ENCODE measurements around the gene HMBS.
"Not testable (repeated sequence)": the region's sequence is repeated elsewhere in the genome, so short reads cannot be mapped to it uniquely, and the experiment has no call there.

HMBS gene

GRCh38 chr11:119101759-119102423 lies 17.2 kb downstream of the HMBS start, which contains the start of gene DPAGT1:
Gene DPAGT1 (minus strand): TSS chr11:119101853. CDS start chr11:119101655, 198 bp downstream.
- DNase-seq (ENCODE audit: low spot score) = peak; percentile 84

GRCh38 chr11:119103161-119103664 lies 18.5 kb downstream of the HMBS start:
- DNase-seq (ENCODE audit: low spot score) = not testable (repeated sequence)

DNA sequence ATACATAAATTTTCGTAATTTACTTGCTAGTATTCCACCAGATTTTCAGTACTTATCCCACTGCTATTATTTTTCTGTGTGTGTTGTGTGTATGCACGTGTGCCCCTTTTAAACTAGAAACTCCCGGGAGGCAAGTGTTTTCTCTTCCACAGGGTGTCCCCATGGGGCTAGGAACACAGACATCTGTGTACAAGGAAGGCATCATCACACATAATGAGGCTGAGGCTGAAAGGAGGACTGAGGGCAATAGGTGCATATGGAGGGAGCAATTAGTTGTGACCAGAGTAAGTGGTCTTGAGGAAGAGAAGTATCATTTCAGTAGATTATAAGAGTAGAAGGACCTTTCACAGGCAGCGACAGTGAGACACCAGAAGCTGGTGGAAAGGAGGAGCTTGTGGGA lies 19.1 kb downstream of the HMBS start:
- no peak for DNase-seq (ENCODE audit: low spot score)

- DNase-seq (ENCODE audit: low spot score) = peak; percentile 86
Measured at GRCh38 chr11:119106564-119107537, 22.2 kb downstream of the HMBS start, which contains the start of gene C2CD2L. Gene C2CD2L (plus strand): TSS chr11:119107344. CDS start chr11:119107742, 398 bp downstream.

DNA sequence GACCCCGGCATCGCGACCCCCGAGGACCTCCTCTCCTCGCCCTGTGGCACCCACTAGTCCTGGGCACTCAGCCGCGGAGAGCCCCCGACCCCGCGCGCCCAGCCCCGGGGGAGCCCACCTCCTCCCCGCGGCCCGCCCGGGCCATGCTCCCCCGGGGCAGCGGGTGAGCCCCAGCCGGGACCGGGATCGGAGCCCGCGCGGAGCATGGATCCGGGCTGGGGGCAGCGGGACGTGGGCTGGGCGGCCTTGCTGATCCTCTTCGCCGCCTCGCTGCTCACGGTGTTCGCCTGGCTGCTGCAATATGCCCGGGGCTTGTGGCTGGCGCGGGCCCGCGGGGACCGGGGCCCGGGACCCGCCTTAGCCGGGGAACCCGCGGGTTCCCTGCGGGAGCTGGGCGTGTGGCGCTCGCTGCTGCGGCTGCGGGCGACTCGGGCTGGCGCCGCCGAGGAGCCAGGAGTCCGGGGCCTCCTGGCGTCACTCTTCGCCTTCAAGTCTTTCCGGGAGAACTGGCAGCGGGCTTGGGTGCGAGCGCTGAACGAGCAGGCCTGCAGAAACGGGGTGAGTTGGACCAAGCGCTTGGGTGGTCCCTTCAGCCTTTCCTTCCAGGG lies 23.0 kb downstream of the HMBS start:
- no peak for DNase-seq (ENCODE audit: low spot score)

DNA sequence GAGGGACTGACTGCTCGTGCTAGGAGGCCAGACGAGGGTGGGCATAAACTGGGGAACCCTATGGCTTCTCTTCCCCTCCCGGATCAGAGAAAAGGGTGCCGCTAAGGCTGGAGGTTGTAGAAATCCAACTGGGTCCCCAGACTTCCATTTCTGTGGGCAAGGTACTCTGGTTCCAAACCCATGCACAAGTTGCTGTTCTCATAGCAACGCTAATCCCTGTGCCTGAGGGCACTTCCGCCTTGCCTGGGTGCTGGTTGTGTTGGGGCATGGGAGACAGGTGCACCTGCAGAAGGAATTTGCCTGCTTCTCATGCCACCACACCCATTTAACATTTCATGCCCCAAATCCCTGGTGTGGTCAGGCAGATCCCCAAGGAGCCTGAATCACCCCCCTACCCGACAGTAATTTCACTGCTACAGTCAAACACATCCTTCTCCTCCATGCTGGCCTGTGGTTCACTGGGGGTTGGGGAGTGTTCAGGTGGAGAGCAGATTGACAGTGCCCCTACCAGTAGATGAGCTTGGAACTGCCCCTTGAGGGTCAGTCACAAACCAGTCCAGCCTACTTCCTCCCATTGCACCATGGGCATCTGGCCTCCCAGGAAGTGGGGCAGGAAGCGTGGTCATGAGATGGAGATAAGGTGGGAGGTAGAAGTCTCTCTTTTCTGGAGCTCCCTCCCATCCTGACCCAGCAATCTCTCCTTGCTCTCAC lies 23.6 kb downstream of the HMBS start:
- no peak for DNase-seq (ENCODE audit: low spot score)

DNA sequence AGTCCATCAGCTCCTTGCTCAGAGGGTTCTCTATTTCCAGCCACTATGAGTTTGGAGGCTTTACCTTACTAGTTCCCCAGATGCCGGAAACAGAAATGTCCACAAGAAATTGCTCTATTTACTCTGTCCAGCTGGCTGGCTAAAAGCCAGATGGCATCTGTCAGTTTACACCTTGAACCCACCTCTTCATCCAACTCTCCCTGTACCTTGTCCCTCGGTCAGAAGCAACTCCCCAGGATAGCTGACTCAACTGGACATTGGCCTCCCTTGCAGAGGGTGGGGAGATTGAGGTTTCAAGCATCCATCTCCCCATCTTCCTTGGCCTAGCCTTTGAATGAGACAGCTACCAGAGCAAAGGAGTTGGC lies 24.2 kb downstream of the HMBS start:
- DNase-seq (ENCODE audit: low spot score) = no peak

DNA sequence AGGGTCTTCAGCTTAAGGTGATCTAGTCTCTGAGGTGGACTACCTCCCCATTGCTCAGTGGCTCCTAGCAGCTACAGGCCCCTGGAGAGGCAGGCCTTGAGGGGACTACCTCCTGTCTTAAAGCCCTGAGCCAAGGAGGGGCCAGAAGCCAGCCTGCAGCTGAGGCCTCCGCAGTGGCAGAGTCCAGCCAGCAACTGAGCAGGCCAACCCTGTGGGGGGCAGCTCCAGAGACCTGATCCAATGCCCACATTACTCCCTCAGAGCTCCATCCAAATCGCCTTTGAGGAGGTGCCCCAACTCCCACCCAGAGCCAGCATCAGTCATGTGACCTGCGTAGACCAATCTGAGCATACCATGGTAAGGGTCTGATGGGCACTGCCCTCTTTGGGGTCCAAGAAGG lies 25.2 kb downstream of the HMBS start:
- DNase-seq (ENCODE audit: low spot score) = no peak

DNA sequence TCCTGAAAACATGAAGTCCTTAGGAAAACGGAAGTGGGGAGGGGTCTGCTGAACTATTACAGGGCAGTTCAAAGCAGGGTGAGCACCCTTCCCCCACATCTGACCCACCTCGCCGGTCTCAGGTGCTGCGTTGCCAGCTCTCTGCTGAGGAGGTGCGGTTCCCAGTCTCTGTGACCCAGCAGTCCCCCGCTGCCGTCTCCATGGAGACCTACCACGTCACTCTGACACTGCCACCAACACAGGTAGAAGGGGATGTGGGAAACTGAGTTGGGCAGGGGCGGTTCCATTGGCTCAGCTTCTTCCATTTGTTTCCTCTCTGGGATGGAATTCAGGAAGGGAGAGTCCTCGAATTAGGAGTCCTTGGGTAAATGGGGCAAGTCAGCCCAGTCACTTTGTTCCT lies 25.8 kb downstream of the HMBS start:
- DNase-seq (ENCODE audit: low spot score) = no peak

DNA sequence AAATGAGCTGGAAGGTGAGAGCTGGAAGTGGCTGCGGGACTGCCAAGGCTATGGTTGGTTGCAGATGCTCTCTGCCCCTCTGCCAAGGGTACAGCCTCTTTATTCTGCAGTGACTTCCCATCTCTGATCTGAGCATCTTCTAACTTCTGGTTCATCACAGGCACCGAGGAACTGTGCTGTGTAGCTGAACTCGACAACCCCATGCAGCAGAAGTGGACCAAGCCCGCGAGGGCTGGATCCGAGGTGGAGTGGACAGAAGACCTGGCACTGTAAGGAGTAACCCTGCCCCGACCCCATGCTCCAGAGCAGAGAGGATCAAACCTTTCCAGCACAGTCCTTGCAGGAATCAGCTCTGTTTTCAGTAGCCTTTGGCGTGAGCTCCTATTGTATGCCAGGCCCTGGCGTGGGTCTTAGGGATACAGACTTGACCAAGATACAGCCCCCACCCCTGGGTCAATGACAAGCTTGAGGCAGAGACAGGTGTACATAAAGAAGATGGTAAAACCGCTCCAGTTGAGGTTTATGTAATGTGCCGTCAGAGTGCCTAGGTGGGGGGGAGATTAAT lies 26.8 kb downstream of the HMBS start:
- no peak for DNase-seq (ENCODE audit: low spot score)

DNA sequence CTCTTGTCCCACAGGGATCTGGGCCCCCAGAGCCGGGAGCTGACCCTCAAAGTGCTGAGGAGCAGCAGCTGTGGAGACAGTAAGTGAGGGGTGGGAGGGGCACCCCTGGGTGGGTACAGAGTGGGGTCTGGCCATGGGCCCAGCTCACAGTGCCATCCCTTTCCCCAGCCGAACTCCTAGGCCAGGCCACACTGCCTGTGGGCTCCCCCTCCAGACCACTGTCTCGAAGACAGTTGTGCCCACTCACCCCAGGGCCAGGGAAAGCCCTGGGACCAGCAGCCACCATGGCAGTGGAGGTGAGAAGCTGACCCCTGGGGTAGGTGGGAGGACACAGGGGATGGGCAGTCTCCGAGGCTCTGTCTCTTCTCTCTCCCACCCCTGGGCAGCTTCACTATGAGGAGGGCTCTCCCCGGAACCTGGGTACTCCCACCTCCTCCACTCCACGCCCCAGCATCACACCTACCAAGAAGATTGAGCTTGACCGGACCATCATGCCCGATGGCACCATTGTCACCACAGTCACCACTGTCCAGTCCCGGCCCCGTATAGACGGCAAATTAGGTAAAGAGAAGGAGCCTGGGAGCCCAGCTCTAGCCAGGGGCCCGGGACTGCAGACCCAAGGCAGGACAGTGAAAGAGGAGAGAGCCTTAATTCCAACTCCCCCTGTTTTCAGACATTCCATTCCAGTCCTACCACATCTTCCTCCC lies 27.8 kb downstream of the HMBS start:
- no peak for DNase-seq (ENCODE audit: low spot score)

DNA sequence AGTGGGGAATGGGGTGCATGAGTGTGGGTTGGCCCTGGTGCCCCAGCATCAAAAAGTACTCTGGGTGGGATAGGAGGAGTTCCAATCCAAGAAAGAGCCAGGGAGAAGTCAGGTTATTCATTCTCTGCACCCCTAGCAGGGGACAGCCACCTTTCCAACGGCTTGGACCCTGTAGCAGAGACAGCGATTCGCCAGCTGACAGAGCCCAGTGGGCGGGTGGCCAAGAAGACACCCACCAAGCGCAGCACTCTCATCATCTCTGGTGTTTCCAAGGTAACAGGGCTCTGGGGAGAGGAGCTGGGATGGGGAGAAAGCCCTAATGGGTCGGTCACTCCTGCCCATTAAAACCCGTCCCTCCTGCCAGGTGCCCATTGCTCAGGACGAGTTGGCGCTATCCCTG lies 29.0 kb downstream of the HMBS start:
- no peak for DNase-seq (ENCODE audit: low spot score)

GRCh38 chr11:119114351-119114750 lies 29.7 kb downstream of the HMBS start:
- DNase-seq (ENCODE audit: low spot score) = no peak

GRCh38 chr11:119115484-119116234 lies 31.0 kb downstream of the HMBS start:
- DNase-seq (ENCODE audit: low spot score) = no peak

DNA sequence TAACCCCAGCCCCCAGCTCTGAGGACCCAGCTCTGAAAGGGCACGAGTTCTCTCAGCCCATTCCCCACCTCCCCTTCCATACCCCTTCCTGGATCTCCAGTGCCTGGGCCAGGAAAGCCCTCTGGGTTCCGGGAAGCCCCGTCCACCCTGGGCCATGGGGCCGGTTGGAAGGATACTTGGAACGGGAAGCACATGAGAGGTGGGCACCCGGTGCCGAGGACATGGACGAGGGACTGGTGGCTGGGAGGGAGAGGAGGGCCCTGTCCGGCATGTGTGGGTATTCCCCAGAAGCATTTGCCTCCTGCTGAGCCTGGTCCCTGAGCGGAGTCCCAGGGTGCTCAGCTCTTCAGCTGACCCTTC lies 31.5 kb downstream of the HMBS start:
- no peak for DNase-seq (ENCODE audit: low spot score)

- DNase-seq (ENCODE audit: low spot score) = no peak
Measured at GRCh38 chr11:119116601-119117000, 31.9 kb downstream of the HMBS start.

DNA sequence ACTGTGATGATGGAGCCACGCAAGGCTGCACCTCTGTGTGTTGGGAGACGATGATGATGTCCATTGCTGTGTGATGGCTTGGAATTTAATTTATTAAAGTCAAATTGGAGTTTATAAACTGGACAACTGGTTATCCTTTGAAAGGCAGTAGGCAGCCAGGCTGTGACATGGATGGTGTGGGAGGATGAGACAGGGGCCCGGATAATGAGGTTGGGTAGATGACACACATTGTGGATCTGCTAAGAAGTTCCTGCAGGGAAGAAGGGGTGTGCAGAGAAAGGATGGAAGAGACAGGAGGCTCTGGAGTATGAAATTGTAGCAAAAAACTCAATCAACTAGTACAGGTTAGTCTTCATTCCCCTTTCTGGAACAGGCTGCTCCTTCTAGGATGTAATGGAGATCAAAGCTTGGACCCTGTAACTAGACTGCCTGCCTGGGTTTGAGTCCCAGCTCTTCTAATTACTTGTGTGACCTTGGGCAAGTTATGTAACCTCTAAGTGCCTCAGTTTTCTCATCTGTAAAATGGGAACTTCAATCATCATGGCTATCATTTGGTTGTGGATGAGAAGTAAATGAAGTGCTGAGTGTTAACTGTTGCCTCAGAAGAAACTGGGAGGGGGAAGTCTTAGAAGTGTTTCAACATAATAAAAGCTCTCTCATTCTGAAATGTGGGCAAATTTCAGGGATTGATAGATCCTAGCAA lies 32.5 kb downstream of the HMBS start:
- DNase-seq (ENCODE audit: low spot score) = no peak

- DNase-seq (ENCODE audit: low spot score) = no peak
Measured at GRCh38 chr11:119118227-119118626, 33.5 kb downstream of the HMBS start.

DNA sequence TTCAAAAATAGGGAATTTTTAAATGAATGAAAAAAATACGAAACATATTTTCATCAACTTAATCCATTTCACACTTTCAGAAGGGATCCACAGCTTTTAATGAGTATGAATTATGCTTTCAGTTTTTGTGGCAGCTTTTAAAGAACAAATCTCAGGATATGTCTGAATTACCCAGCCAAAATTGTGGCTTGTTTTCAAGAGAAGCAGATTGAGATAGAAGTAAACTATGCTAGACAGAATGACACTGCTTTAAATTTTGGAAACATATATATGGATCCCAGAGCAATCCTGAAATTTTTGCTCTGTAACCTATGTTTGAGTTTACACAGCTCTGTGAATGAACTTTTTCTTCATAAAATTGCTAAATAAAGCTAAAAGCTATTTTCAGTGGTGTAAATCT lies 34.3 kb downstream of the HMBS start:
- no peak for DNase-seq (ENCODE audit: low spot score)

DNA sequence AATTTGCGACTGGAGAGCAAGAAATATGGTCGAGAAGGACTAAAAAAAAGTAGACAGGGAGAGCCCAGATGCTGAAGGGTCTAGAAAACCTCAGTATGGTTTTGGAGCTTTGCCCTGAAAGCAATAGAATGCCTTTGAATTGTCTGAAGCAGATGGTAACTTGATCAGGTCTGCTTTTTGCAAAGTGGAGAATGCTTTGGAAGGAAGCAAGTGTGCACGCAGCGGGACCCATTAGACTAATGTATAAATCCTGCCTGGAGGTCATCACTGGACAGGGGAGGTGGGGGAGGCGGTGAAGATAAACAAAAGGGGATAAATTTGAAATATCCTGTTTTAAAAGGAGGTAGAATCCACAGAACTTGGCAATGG lies 35.9 kb downstream of the HMBS start:
- DNase-seq (ENCODE audit: low spot score) = no peak

Data from COLO829 (cell line).